ENCODE data around the gene SPTBN2.

DNA sequence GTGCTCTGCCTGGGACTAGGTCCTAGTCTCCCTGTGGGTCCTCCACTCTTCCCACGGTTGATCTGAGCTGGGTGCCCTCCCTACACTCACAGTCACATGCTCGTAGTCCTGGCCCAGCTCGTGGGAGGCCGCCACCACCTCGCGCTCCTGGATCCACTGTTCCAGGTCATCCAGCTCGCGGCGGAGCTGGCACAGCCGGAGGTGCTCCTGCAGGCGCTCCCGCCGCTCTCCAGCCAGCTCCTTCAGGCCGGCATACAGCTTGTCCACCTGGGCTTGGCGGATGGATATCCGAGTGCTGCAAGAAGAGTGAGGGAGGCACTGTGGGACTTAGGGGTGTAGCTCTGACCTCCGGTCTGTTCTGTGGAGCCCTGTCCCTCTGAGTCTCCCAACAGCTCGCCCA lies 36.6 kb downstream of the SPTBN2 start:
- TF ChIP-seq POLR2AphosphoS5 (IDR thresholded peaks at IDR 0.05; ENCODE audit: low read depth, low read length), result no peak
- TF ChIP-seq TAF1 (IDR thresholded peaks at IDR 0.05; ENCODE audit: borderline replicate concordance, insufficient read depth, low read length), result no peak
- TF ChIP-seq, protein P1, sequence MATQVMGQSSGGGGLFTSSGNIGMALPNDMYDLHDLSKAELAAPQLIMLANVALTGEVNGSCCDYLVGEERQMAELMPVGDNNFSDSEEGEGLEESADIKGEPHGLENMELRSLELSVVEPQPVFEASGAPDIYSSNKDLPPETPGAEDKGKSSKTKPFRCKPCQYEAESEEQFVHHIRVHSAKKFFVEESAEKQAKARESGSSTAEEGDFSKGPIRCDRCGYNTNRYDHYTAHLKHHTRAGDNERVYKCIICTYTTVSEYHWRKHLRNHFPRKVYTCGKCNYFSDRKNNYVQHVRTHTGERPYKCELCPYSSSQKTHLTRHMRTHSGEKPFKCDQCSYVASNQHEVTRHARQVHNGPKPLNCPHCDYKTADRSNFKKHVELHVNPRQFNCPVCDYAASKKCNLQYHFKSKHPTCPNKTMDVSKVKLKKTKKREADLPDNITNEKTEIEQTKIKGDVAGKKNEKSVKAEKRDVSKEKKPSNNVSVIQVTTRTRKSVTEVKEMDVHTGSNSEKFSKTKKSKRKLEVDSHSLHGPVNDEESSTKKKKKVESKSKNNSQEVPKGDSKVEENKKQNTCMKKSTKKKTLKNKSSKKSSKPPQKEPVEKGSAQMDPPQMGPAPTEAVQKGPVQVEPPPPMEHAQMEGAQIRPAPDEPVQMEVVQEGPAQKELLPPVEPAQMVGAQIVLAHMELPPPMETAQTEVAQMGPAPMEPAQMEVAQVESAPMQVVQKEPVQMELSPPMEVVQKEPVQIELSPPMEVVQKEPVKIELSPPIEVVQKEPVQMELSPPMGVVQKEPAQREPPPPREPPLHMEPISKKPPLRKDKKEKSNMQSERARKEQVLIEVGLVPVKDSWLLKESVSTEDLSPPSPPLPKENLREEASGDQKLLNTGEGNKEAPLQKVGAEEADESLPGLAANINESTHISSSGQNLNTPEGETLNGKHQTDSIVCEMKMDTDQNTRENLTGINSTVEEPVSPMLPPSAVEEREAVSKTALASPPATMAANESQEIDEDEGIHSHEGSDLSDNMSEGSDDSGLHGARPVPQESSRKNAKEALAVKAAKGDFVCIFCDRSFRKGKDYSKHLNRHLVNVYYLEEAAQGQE (IDR thresholded peaks at IDR 0.05; ENCODE audit: insufficient read depth in 1 of 2, low read depth in 2 of 2, low read length in 2 of 2), result no peak
- TF ChIP-seq SIN3A (IDR thresholded peaks at IDR 0.05; ENCODE audit: borderline replicate concordance, insufficient read depth, low read length), result no peak
- no peak for TF ChIP-seq FOXP2 (optimal IDR thresholded peaks at IDR 0.05; ENCODE audit: borderline replicate concordance, extremely low read depth, extremely low read length, insufficient read depth)
